Activated T-helper 2 cell treated with anti-CD3 and anti-CD28 coated beads, Interferon-gamma antibody, Interleukin-2, Interleukin-4, amounts not matched to agents 10 μg/mL and 5 μg/mL and 100 μg/mL, durations not matched to agents 14 hours and 24 hours and 36 hours (primary cell): ENCODE data around the gene TRMT44. TPM values are rescaled to one million over a fixed set of nuclear protein-coding genes. Genes with fewer than 3 reads are reported as not detected.
A peak's percentile ranks its signal among the peaks of the same experiment; 100 is the strongest.
"Not testable (repeated sequence)": the region's sequence is repeated elsewhere in the genome, so short reads cannot be mapped to it uniquely, and the experiment has no call there.

Experiments
- DNase-seq: peaks from one replicate; pipeline ENCODE4 v3.0.0; 2021; ENCODE audit warnings: low spot score
- H3K27ac Mint-ChIP-seq: one replicate; pipeline ENCODE4 v1.8.0; 2021; ENCODE audit warnings: mixed read lengths
- H3K27me3 Mint-ChIP-seq: one replicate; pipeline ENCODE4 v1.8.0; 2021; ENCODE audit warnings: low read depth, mixed read lengths
- H3K36me3 Mint-ChIP-seq: one replicate; pipeline ENCODE4 v1.8.0; 2021; ENCODE audit warnings: low read depth, mixed read lengths
- H3K4me1 Mint-ChIP-seq: one replicate; pipeline ENCODE4 v1.8.0; 2021; ENCODE audit warnings: low read depth, mixed read lengths
- H3K4me3 Mint-ChIP-seq: one replicate; pipeline ENCODE4 v1.8.0; 2021; ENCODE audit warnings: low read depth, mild to moderate bottlenecking, moderate library complexity, mixed read lengths
- H3K9me3 Mint-ChIP-seq: one replicate; pipeline ENCODE4 v1.8.0; 2021; ENCODE audit warnings: mixed read lengths
- intact Hi-C: fragments of 100-400 bp; cut with micrococcal nuclease; formaldehyde crosslinking; loops from one replicate; pipeline ENCODE4 v1.15.1; 2023
- total RNA-seq: library from RNA; stranded (reverse); gene quantifications from 2 replicates; pipeline ENCODE4 v1.2.3, GENCODE V29; 2022

The TRMT44 gene
- total RNA-seq, 1 donor from 2014 or later = 28.2 TPM

GRCh38 chr4:8400632-8401325 is 39.8 kb upstream of the TRMT44 start:
- Mint-ChIP-seq H3K27me3 (no peaks in the 10 kb centered on the region), H3K36me3 (peaks cover 5% of the 10 kb centered on the region), H3K27ac (no peak overlapping the region), H3K9me3 (no peaks in the 10 kb centered on the region), H3K4me1 (peaks cover 2% of the 10 kb centered on the region), H3K4me3 (no peak overlapping the region)
- DNase-seq = no peak
- intact Hi-C loops = no loop called here

GRCh38 chr4:8401665-8402064 is 38.9 kb upstream of the TRMT44 start:
- H3K4me1 Mint-ChIP-seq = no peaks in the 10 kb centered on the region
- no peak overlapping the region for H3K4me3 Mint-ChIP-seq
- H3K27me3 Mint-ChIP-seq = no peaks in the 10 kb centered on the region
- H3K9me3 Mint-ChIP-seq = no peaks in the 10 kb centered on the region
- no peak for DNase-seq
- H3K36me3 Mint-ChIP-seq = peaks cover 5% of the 10 kb centered on the region
- intact Hi-C loops = loop anchor here (2.0 kb wide), 1 partner anchor 225 kb away; no protein-coding TSS in a partner anchor
- H3K27ac Mint-ChIP-seq = no peak overlapping the region

- H3K27me3 Mint-ChIP-seq = no peaks in the 10 kb centered on the region
- H3K36me3 Mint-ChIP-seq = peaks cover 5% of the 10 kb centered on the region
- H3K27ac Mint-ChIP-seq = no peak overlapping the region
- intact Hi-C loops = loop anchor here (2.0 kb wide), 1 partner anchor 225 kb away; no protein-coding TSS in a partner anchor
- no peak for DNase-seq
- H3K4me1 Mint-ChIP-seq = no peaks in the 10 kb centered on the region
- H3K9me3 Mint-ChIP-seq = no peaks in the 10 kb centered on the region
- H3K4me3 Mint-ChIP-seq = no peak overlapping the region
Observed at GRCh38 chr4:8402181-8402597, 38.4 kb upstream of the TRMT44 start.

- Mint-ChIP-seq H3K27ac (no peak overlapping the region), H3K4me1 (no peaks in the 10 kb centered on the region), H3K36me3 (peaks cover 5% of the 10 kb centered on the region), H3K27me3 (no peaks in the 10 kb centered on the region), H3K4me3 (no peak overlapping the region), H3K9me3 (no peaks in the 10 kb centered on the region)
- intact Hi-C loops = loop anchor here (1.0 to 2.0 kb wide), 2 partner anchors 160 to 226 kb away; no protein-coding TSS in a partner anchor
- no peak for DNase-seq
Observed at GRCh38 chr4:8402640-8403039, 37.9 kb upstream of the TRMT44 start.

GRCh38 chr4:8403173-8403753 is 37.3 kb upstream of the TRMT44 start:
- Mint-ChIP-seq H3K27me3 (no peaks in the 10 kb centered on the region), H3K9me3 (no peaks in the 10 kb centered on the region), H3K36me3 (peaks cover 5% of the 10 kb centered on the region), H3K4me3 (no peak overlapping the region), H3K27ac (no peak overlapping the region), H3K4me1 (no peaks in the 10 kb centered on the region)
- intact Hi-C loops = loop anchor here (1.0 to 2.0 kb wide), 2 partner anchors 161 to 226 kb away; no protein-coding TSS in a partner anchor
- no peak for DNase-seq

GRCh38 chr4:8403976-8404375 is 36.6 kb upstream of the TRMT44 start:
- no peak overlapping the region for H3K4me3 Mint-ChIP-seq
- peaks cover 7% of the 10 kb centered on the region for H3K36me3 Mint-ChIP-seq
- no peak overlapping the region for H3K27ac Mint-ChIP-seq
- H3K27me3 Mint-ChIP-seq = no peaks in the 10 kb centered on the region
- DNase-seq = no peak
- H3K4me1 Mint-ChIP-seq = peaks cover under 1% of the 10 kb centered on the region
- H3K9me3 Mint-ChIP-seq = no peaks in the 10 kb centered on the region
- intact Hi-C loops = loop anchor here (1.0 to 2.0 kb wide), 2 partner anchors 162 to 227 kb away; no protein-coding TSS in a partner anchor

GRCh38 chr4:8404791-8405515 is 35.6 kb upstream of the TRMT44 start:
- DNase-seq = no peak
- H3K27me3 Mint-ChIP-seq = no peaks in the 10 kb centered on the region
- H3K4me1 Mint-ChIP-seq = peaks cover 10% of the 10 kb centered on the region
- H3K36me3 Mint-ChIP-seq = peaks cover 16% of the 10 kb centered on the region
- H3K9me3 Mint-ChIP-seq = no peaks in the 10 kb centered on the region
- no peak overlapping the region for H3K4me3 Mint-ChIP-seq
- H3K27ac Mint-ChIP-seq = no peak overlapping the region
- intact Hi-C loops = no loop called here

GRCh38 chr4:8405516-8405875 is 35.1 kb upstream of the TRMT44 start:
- Mint-ChIP-seq H3K36me3 (peaks cover 16% of the 10 kb centered on the region), H3K9me3 (no peaks in the 10 kb centered on the region), H3K4me3 (no peak overlapping the region), H3K27ac (no peak overlapping the region), H3K27me3 (no peaks in the 10 kb centered on the region), H3K4me1 (peaks cover 12% of the 10 kb centered on the region)
- DNase-seq = no peak
- intact Hi-C loops = no loop called here

GRCh38 chr4:8406887-8407286 is 33.7 kb upstream of the TRMT44 start:
- H3K9me3 Mint-ChIP-seq, H3K4me3 Mint-ChIP-seq, DNase-seq, intact Hi-C loops, H3K27ac Mint-ChIP-seq, H3K27me3 Mint-ChIP-seq: not testable (repeated sequence)
- Mint-ChIP-seq H3K36me3 (peaks cover 16% of the 10 kb centered on the region), H3K4me1 (peaks cover 12% of the 10 kb centered on the region)

GRCh38 chr4:8407316-8407715 is 33.3 kb upstream of the TRMT44 start:
- DNase-seq = no peak
- H3K36me3 Mint-ChIP-seq = peaks cover 18% of the 10 kb centered on the region
- H3K27ac Mint-ChIP-seq = no peak overlapping the region
- peaks cover 12% of the 10 kb centered on the region for H3K4me1 Mint-ChIP-seq
- intact Hi-C loops = no loop called here
- H3K9me3 Mint-ChIP-seq = no peaks in the 10 kb centered on the region
- no peaks in the 10 kb centered on the region for H3K27me3 Mint-ChIP-seq
- no peak overlapping the region for H3K4me3 Mint-ChIP-seq

- H3K4me1 Mint-ChIP-seq = peaks cover 12% of the 10 kb centered on the region
- no peaks in the 10 kb centered on the region for H3K27me3 Mint-ChIP-seq
- no peak overlapping the region for H3K4me3 Mint-ChIP-seq
- H3K36me3 Mint-ChIP-seq = peaks cover 20% of the 10 kb centered on the region
- intact Hi-C loops = no loop called here
- H3K9me3 Mint-ChIP-seq = no peaks in the 10 kb centered on the region
- H3K27ac Mint-ChIP-seq = no peak overlapping the region
- no peak for DNase-seq
Observed at GRCh38 chr4:8407756-8408155, 32.8 kb upstream of the TRMT44 start.

- no peaks in the 10 kb centered on the region for H3K9me3 Mint-ChIP-seq
- intact Hi-C loops = no loop called here
- peak; percentile 52 for DNase-seq
- no peak overlapping the region for H3K27ac Mint-ChIP-seq
- H3K36me3 Mint-ChIP-seq = peaks cover 27% of the 10 kb centered on the region
- no peaks in the 10 kb centered on the region for H3K27me3 Mint-ChIP-seq
- H3K4me1 Mint-ChIP-seq = peaks cover 21% of the 10 kb centered on the region
- H3K4me3 Mint-ChIP-seq = no peak overlapping the region
Observed at GRCh38 chr4:8409264-8410065, 31.1 kb upstream of the TRMT44 start.
